HG02852 (cell line): ENCODE measurements around the gene LIN28A.
A peak's percentile ranks its signal among the peaks of the same experiment; 100 is the strongest.

ENCODE experiments used
- ATAC-seq: cut with Tn5 transposase; IDR thresholded peaks from one replicate; pipeline ENCODE4 v1.9.1; 2021; ENCODE audit warnings: mild to moderate bottlenecking, moderate library complexity; ENCODE audit not compliant: unreplicated experiment

The LIN28A gene

GRCh38 chr1:26432793-26433192 lies 22.2 kb downstream of the LIN28A start:
- ATAC-seq: no peak

GRCh38 chr1:26434161-26434752 lies 23.6 kb downstream of the LIN28A start:
- no peak for ATAC-seq

GRCh38 chr1:26438041-26438440 lies 27.4 kb downstream of the LIN28A start:
- no peak for ATAC-seq

GRCh38 chr1:26440259-26440658 lies 29.6 kb downstream of the LIN28A start:
- no peak for ATAC-seq

GRCh38 chr1:26449868-26450267 lies 39.3 kb downstream of the LIN28A start:
- ATAC-seq: no peak

- ATAC-seq: no peak
Measured at GRCh38 chr1:26450908-26451307, 40.3 kb downstream of the LIN28A start.

GRCh38 chr1:26452459-26453183 lies 42.0 kb downstream of the LIN28A start:
- no peak for ATAC-seq

- no peak for ATAC-seq
Measured at GRCh38 chr1:26459148-26459547, 48.5 kb downstream of the LIN28A start.

- no peak for ATAC-seq
Measured at GRCh38 chr1:26459573-26460031, 49.0 kb downstream of the LIN28A start.

GRCh38 chr1:26468911-26469310 lies 58.3 kb downstream of the LIN28A start:
- no peak for ATAC-seq

GRCh38 chr1:26469558-26469957 lies 58.9 kb downstream of the LIN28A start:
- no peak for ATAC-seq

- ATAC-seq: no peak
Measured at GRCh38 chr1:26470878-26471497, 60.4 kb downstream of the LIN28A start.

- peak; percentile 6 for ATAC-seq
Measured at GRCh38 chr1:26471498-26472319, 61.1 kb downstream of the LIN28A start.

GRCh38 chr1:26472320-26472900 lies 61.8 kb downstream of the LIN28A start, which contains the start of gene HMGN2:
Gene HMGN2, plus strand, starts transcription at chr1:26472440. Its CDS starts 173 bp downstream, at chr1:26472613.
- ATAC-seq: peak; percentile 52

- peak; percentile 62 for ATAC-seq
Measured at GRCh38 chr1:26472901-26473845, 62.6 kb downstream of the LIN28A start.

GRCh38 chr1:26474818-26475217 lies 64.2 kb downstream of the LIN28A start:
- no peak for ATAC-seq

GRCh38 chr1:26475989-26476388 lies 65.4 kb downstream of the LIN28A start:
- ATAC-seq: no peak

GRCh38 chr1:26476958-26477357 lies 66.3 kb downstream of the LIN28A start:
- no peak for ATAC-seq

GRCh38 chr1:26477446-26478152 lies 67.0 kb downstream of the LIN28A start:
- ATAC-seq: no peak
